ENCODE data around the gene CLIP2. TPM values are rescaled to one million over a fixed set of nuclear protein-coding genes. Genes with fewer than 3 reads are reported as not detected.

CLIP2 gene
- total and polyA plus RNA-seq, 2 of the 8 experiments (the other 6 are each of a cell fraction or from before 2014, with no cell fraction given): 8.3 to 41.5 TPM

GRCh38 chr7:74269757-74270277 is 19.4 kb upstream of the CLIP2 start (continued):
- TF ChIP-seq KDM1A (IDR thresholded peaks at IDR 0.05; ENCODE audit: borderline replicate concordance, low read length) (no peak), TCF12 (IDR thresholded peaks at IDR 0.05; ENCODE audit: low read depth, low read length) (peak; percentile 73), RNF2 (IDR thresholded peaks at IDR 0.05; ENCODE audit: borderline replicate concordance, low read depth, low read length, missing control alignments, poor library complexity, severe bottlenecking) (no peak), BCL11A (IDR thresholded peaks at IDR 0.05; ENCODE audit: low read depth in 2 of 2, low read length in 2 of 2) (no peak), E2F6 (IDR thresholded peaks at IDR 0.05) (no peak), YY1 (IDR thresholded peaks at IDR 0.05; ENCODE audit: low read depth, low read length) (no peak)
